Nephron (organoid): ENCODE data around the gene ID2.

ENCODE experiments used
- H3K27ac Mint-ChIP-seq, 3 experiments: 2 replicates each; pipeline ENCODE4 v1.8.0; 2020; ENCODE audit warnings: mixed read lengths in 3 of 3, mild to moderate bottlenecking in 2 of 3, moderate library complexity in 1 of 3
- H3K27me3 Mint-ChIP-seq: 2 replicates; pipeline ENCODE4 v1.8.0; 2021; ENCODE audit warnings: low read depth, mild to moderate bottlenecking, moderate library complexity, mixed read lengths
- H3K36me3 Mint-ChIP-seq: 2 replicates; pipeline ENCODE4 v1.8.0; 2020; ENCODE audit warnings: low read depth, mixed read lengths
- H3K4me1 Mint-ChIP-seq: 2 replicates; pipeline ENCODE4 v1.8.0; 2020; ENCODE audit warnings: mixed read lengths
- H3K4me3 Mint-ChIP-seq, 3 experiments: 2 replicates each; pipeline ENCODE4 v1.8.0; 2020; ENCODE audit warnings: mild to moderate bottlenecking in 3 of 3, mixed read lengths in 3 of 3, moderate library complexity in 2 of 3
- H3K9me3 Mint-ChIP-seq: 2 replicates; pipeline ENCODE4 v1.8.0; 2020; ENCODE audit warnings: mixed read lengths
- TF ChIP-seq, protein P1 (sequence below), 3 experiments: fragments of 200-600 bp; sonication (generic); IDR thresholded peaks; one replicate each; pipeline ENCODE4 v1.5.0; 2021; ENCODE audit warnings: antibody characterized with exemption in 3 of 3; ENCODE audit not compliant: unreplicated experiment in 3 of 3

Gene ID2

GRCh38 chr2:8674420-8675009, 7.3 kb upstream of the ID2 start:
- peaks cover 25% of the 10 kb centered on the region for H3K4me1 Mint-ChIP-seq
- H3K4me3 Mint-ChIP-seq, result peak overlapping the region in 2 of 3 experiments; percentile 49 to 59
- H3K27me3 Mint-ChIP-seq, result no peaks in the 10 kb centered on the region
- peak overlapping the region; percentile 35 to 99 (median 87) for H3K27ac Mint-ChIP-seq
- H3K36me3 Mint-ChIP-seq, result peaks cover 18% of the 10 kb centered on the region
- H3K9me3 Mint-ChIP-seq, result peaks cover 17% of the 10 kb centered on the region
- TF ChIP-seq, protein P1, sequence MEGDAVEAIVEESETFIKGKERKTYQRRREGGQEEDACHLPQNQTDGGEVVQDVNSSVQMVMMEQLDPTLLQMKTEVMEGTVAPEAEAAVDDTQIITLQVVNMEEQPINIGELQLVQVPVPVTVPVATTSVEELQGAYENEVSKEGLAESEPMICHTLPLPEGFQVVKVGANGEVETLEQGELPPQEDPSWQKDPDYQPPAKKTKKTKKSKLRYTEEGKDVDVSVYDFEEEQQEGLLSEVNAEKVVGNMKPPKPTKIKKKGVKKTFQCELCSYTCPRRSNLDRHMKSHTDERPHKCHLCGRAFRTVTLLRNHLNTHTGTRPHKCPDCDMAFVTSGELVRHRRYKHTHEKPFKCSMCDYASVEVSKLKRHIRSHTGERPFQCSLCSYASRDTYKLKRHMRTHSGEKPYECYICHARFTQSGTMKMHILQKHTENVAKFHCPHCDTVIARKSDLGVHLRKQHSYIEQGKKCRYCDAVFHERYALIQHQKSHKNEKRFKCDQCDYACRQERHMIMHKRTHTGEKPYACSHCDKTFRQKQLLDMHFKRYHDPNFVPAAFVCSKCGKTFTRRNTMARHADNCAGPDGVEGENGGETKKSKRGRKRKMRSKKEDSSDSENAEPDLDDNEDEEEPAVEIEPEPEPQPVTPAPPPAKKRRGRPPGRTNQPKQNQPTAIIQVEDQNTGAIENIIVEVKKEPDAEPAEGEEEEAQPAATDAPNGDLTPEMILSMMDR (IDR thresholded peaks at IDR 0.05; ENCODE audit: unreplicated experiment in 3 of 3), result no peak

DNA sequence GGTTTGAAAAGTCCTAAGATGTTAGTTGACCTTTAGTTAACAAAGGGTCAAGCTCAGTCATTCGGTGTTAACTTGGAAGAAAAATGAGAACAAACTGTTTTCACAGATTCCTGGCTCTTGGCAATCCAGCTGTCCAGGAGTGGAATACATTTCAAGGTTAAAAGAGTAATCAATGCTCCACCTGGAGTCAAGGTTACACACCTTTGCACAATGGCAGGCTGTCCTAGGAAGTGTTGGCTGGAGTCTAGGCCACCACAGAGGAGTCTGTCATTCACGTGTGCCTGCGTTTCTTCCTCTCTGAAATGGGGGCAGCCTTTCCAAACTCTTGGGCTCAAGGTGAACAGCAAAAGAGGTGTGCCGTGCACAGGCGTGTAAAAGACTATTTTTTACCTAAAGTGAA, 6.3 kb upstream of the ID2 start:
- Mint-ChIP-seq H3K4me3 (no peak overlapping the region), H3K4me1 (peaks cover 27% of the 10 kb centered on the region), H3K27me3 (no peaks in the 10 kb centered on the region), H3K36me3 (peaks cover 18% of the 10 kb centered on the region), H3K9me3 (peaks cover 17% of the 10 kb centered on the region), H3K27ac (peak overlapping the region; percentile 72 to 99 (median 98))
- TF ChIP-seq, protein P1 (IDR thresholded peaks at IDR 0.05; ENCODE audit: unreplicated experiment in 3 of 3), result no peak

DNA sequence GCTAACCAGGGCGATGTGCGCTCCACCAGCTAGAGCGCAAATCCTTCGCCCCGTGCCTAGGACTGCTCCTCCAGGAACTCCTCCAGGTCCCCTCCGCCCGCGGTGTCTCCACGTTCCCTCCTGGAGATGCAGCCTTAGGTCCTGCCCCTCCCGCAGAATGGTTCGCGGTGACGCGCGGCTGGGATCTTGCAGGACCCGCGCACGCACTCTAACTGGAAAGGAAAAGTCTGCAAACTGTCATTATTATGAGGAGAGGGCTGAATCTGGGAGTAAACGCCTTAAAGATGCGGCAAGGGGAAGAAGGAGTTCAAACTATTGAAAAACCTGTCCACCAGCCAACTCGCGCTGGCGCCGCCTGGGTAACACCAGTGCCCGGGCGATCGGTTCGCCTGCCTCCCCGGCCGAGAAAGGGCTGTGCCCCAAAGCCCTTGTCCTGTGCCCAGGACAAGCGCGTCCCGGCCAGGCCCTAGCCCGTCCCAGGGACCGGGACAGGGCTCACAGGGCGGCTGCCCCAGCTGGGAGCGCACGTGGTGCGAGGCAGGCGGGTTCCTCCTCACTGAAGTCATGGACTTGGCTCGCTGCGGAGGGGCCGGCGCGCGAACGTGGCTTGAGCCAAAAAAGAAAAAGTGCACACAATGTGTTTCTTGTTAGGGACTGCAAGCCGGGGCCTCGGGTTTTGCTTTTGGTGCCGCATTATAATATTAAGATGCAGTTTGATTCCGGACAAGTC, 5.5 kb upstream of the ID2 start:
- Mint-ChIP-seq H3K27ac (peak overlapping the region; percentile 98 to 99 (median 99)), H3K4me1 (peaks cover 33% of the 10 kb centered on the region), H3K9me3 (peaks cover 17% of the 10 kb centered on the region), H3K4me3 (peak overlapping the region; percentile 50 to 57 (median 52)), H3K36me3 (peaks cover 18% of the 10 kb centered on the region), H3K27me3 (no peaks in the 10 kb centered on the region)
- TF ChIP-seq, protein P1 (IDR thresholded peaks at IDR 0.05; ENCODE audit: unreplicated experiment in 3 of 3), result no peak

GRCh38 chr2:8676921-8677645, 4.8 kb upstream of the ID2 start:
- peak overlapping the region; percentile 82 to 86 (median 86) for H3K4me3 Mint-ChIP-seq
- peaks cover 35% of the 10 kb centered on the region for H3K4me1 Mint-ChIP-seq
- no peaks in the 10 kb centered on the region for H3K27me3 Mint-ChIP-seq
- peaks cover 15% of the 10 kb centered on the region for H3K9me3 Mint-ChIP-seq
- H3K27ac Mint-ChIP-seq, result peak overlapping the region; percentile 98 to 99 (median 99)
- TF ChIP-seq, protein P1 (IDR thresholded peaks at IDR 0.05; ENCODE audit: unreplicated experiment in 3 of 3), result no peak
- H3K36me3 Mint-ChIP-seq, result peaks cover 20% of the 10 kb centered on the region

DNA sequence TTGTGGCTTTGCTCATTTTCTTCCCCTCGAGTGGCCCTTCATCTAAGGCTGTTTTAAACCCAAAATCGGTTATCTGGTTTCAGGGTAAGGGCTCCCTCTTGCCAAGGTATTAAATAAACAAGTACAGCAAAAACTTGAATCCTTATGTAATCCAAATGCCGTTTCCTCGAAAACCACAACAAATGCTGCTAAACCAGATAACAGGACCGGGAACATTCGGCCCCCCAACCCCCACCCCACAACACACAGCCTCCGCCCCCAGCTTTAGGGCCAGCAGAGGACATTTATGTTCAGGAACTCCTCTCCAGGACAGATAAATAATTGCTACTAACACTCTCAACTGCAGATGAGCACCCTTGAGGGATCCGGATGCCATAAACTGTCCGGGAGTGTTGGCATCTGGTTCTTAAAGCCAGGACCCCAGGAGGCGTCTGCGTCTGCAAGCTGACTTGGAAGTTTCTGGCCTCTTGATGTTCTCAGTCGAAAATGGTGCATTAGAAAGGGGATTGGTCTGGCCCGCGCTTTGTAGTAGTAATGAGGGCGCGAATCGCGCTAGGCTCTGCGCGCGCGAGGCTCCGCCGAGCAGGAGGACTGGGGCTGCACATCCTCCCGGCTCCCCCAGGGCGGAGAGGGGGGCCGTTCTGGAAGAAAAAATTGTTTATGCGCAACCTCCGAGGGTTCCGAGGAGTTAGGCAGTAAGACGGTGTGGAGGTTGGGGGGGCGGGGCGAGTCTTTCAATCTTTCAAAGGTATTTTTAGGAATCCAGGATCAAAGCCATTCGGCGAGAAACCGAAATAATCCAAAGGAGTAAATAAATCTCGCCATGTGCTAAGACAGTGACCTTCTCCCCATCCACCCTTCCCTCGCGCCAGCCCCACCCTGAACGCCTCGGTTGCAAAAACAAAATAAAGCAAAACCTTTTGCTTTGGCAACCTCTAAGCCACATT, 3.9 kb upstream of the ID2 start:
- Mint-ChIP-seq H3K4me1 (peaks cover 35% of the 10 kb centered on the region), H3K4me3 (peak overlapping the region; percentile 82 to 86 (median 86)), H3K27ac (peak overlapping the region; percentile 98 to 99 (median 99)), H3K36me3 (peaks cover 28% of the 10 kb centered on the region), H3K9me3 (peaks cover 15% of the 10 kb centered on the region), H3K27me3 (no peaks in the 10 kb centered on the region)
- TF ChIP-seq, protein P1 (IDR thresholded peaks at IDR 0.05; ENCODE audit: unreplicated experiment in 3 of 3), result no peak
